Body of pancreas (tissue), 4 donors: ENCODE measurements around the gene ACVR2B. TPM values are rescaled to one million over a fixed set of nuclear protein-coding genes. Genes with fewer than 3 reads are reported as not detected.
"Not testable (repeated sequence)": the region's sequence is repeated elsewhere in the genome, so short reads cannot be mapped to it uniquely, and the experiment has no call there.

Experiments
- ATAC-seq: fragments of 150-250 bp; one replicate; pipeline ENCODE4 v1.9.1; 2016
- DNase-seq, 4 donors: peaks; one replicate each; pipeline ENCODE4 v3.0.0-alpha.2; 2019
- H3K27ac ChIP-seq, 4 donors: fragments of 200-600 bp; sonication (generic); 1 replicate in 3 of 4; 2 replicates in 1 of 4; pipeline versions ENCODE4 v1.5.1 to v1.6.1; 2016 to 2019; ENCODE audit warnings: mild to moderate bottlenecking in 1 of 4, mixed read lengths in 1 of 4, moderate library complexity in 1 of 4
- H3K27me3 ChIP-seq, 2 donors: fragments of 200-600 bp; sonication (generic); one replicate each; pipeline ENCODE4 v1.6.0; 2016; ENCODE audit warnings: mild to moderate bottlenecking in 1 of 2
- H3K36me3 ChIP-seq, 2 donors: fragments of 200-600 bp; sonication (generic); replicated peaks in 1 of 2; 2 replicates each; pipeline ENCODE4 v1.5.1; 2016; ENCODE audit warnings: low read depth in 2 of 2; ENCODE audit not compliant: insufficient read depth in 1 of 2
- H3K4me1 ChIP-seq: fragments of 200-600 bp; sonication (generic); one replicate; pipeline ENCODE4 v1.6.0; 2016
- H3K4me3 ChIP-seq, 2 donors: fragments of 200-600 bp; sonication (generic); 1 replicate in 1 of 2; 2 replicates in 1 of 2; pipeline ENCODE4 v1.5.1; 2016 to 2019
- H3K9me3 ChIP-seq, 3 donors: fragments of 200-600 bp; sonication (generic); 1 replicate in 2 of 3; 2 replicates in 1 of 3; pipeline ENCODE4 v1.5.1; 2016
- CTCF ChIP-seq, 7 experiments: fragments of 450-650 bp in 4 of 7; fragments of 200-600 bp in 3 of 7; sonication (generic) in 3 of 7; IDR thresholded peaks; one replicate each; pipeline ENCODE4 v1.5.1; 2016 to 2019; ENCODE audit warnings: antibody characterized with exemption in 7 of 7
- POLR2A ChIP-seq, 3 donors: fragments of 450-650 bp; IDR thresholded peaks; one replicate each; pipeline ENCODE4 v1.6.1; 2016; ENCODE audit warnings: antibody characterized with exemption in 3 of 3, mild to moderate bottlenecking in 2 of 3
- WGBS, 2 donors: methylation state at CpG; one replicate each; pipeline ENCODE4 v1.1.5; 2017; 5-methylcytosine and 5-hydroxymethylcytosine counted together
- intact Hi-C: fragments of 100-400 bp; cut with DNase I; formaldehyde crosslinking; loops from one replicate; pipeline ENCODE4 v1.15.1; 2023
- total RNA-seq, 2 donors: library from RNA; depleted of rRNA; stranded (reverse); fragments of >200 nt; gene quantifications; one replicate each; pipeline ENCODE4 v1.1.0, GENCODE V29; 2016

The ACVR2B gene
- total RNA-seq, 2 donors from 2014 or later: 7.3 to 18.1 TPM

- H3K4me3 ChIP-seq, H3K4me1 ChIP-seq, ATAC-seq, intact Hi-C loops, DNase-seq, H3K36me3 ChIP-seq, H3K27ac ChIP-seq, H3K27me3 ChIP-seq: not testable (repeated sequence)
- 75 to 88% methylated on average over 2 of the region's 2 CpGs for WGBS, 2 donors
- peaks cover 0 to 16% (median 0%) of the 10 kb centered on the region in 3 donors for H3K9me3 ChIP-seq
These were observed 20.0 kb upstream of the ACVR2B start for GRCh38 chr3:38433661-38434060.

- intact Hi-C loops, H3K36me3 ChIP-seq, H3K9me3 ChIP-seq, H3K27me3 ChIP-seq, H3K4me1 ChIP-seq, H3K27ac ChIP-seq, ATAC-seq, H3K4me3 ChIP-seq: not testable (repeated sequence)
- WGBS, 2 donors: 80 to 82% methylated on average over 5 of the region's 5 CpGs
- peak in 2 of 4 donors; percentile 12 to 54 for DNase-seq
These were observed 15.1 kb upstream of the ACVR2B start for GRCh38 chr3:38438436-38439069.

- intact Hi-C loops, ATAC-seq, H3K27me3 ChIP-seq, H3K36me3 ChIP-seq, H3K4me3 ChIP-seq, H3K9me3 ChIP-seq: not testable (repeated sequence)
- peak; percentile 27 to 43 (median 34) for DNase-seq
- Histone ChIP-seq H3K4me1 (peaks cover 12% of the 10 kb centered on the region), H3K27ac (peak overlapping the region in 2 of 4 donors; percentile 55 to 56)
- 33 to 38% methylated on average over 4 of the region's 4 CpGs for WGBS, 2 donors
These were observed 10.5 kb upstream of the ACVR2B start for GRCh38 chr3:38443205-38443604.

- Histone ChIP-seq H3K36me3 (no peaks in the 10 kb centered on the region), H3K4me1 (peaks cover 22% of the 10 kb centered on the region), H3K9me3 (no peaks in the 10 kb centered on the region), H3K27me3 (no peaks in the 10 kb centered on the region), H3K4me3 (no peak overlapping the region), H3K27ac (no peak overlapping the region)
- ATAC-seq: no peak
- intact Hi-C loops: no loop called here
- no peak for DNase-seq
- WGBS, 2 donors: 61 to 87% methylated on average over 2 of the region's 2 CpGs
- TF ChIP-seq POLR2A (IDR thresholded peaks at IDR 0.05) (no peak), CTCF (IDR thresholded peaks at IDR 0.05) (no peak)
These were observed 7.5 kb upstream of the ACVR2B start for GRCh38 chr3:38446085-38446686.

GRCh38 chr3:38446812-38447211 is 6.9 kb upstream of the ACVR2B start:
- intact Hi-C loops: no loop called here
- H3K27ac ChIP-seq: no peak overlapping the region
- H3K27me3 ChIP-seq: no peaks in the 10 kb centered on the region
- no peak overlapping the region for H3K4me3 ChIP-seq
- DNase-seq (no peak), ATAC-seq (no peak)
- no peaks in the 10 kb centered on the region for H3K9me3 ChIP-seq
- peaks cover 22% of the 10 kb centered on the region for H3K4me1 ChIP-seq
- H3K36me3 ChIP-seq: no peaks in the 10 kb centered on the region
- TF ChIP-seq CTCF (IDR thresholded peaks at IDR 0.05) (no peak), POLR2A (IDR thresholded peaks at IDR 0.05) (no peak)

- intact Hi-C loops: no loop called here
- TF ChIP-seq CTCF (IDR thresholded peaks at IDR 0.05): no peak
- TF ChIP-seq POLR2A (IDR thresholded peaks at IDR 0.05): no peak
- H3K36me3 ChIP-seq: no peaks in the 10 kb centered on the region
- H3K4me3 ChIP-seq: no peak overlapping the region
- H3K4me1 ChIP-seq: peaks cover 19% of the 10 kb centered on the region
- WGBS, 2 donors: 96 to 97% methylated on average over 3 of the region's 3 CpGs
- H3K9me3 ChIP-seq: no peaks in the 10 kb centered on the region
- DNase-seq: no peak
- ATAC-seq: no peak
- no peaks in the 10 kb centered on the region for H3K27me3 ChIP-seq
- no peak overlapping the region for H3K27ac ChIP-seq
These were observed 2.8 kb upstream of the ACVR2B start for GRCh38 chr3:38450853-38451252.
